Osteocyte (in vitro differentiated cells): Measurements from ENCODE around the gene ZNF532. TPM values are rescaled to one million over a fixed set of nuclear protein-coding genes. Genes with fewer than 3 reads are reported as not detected.

Source experiments
- DNase-seq: peaks from one replicate; pipeline ENCODE4 v3.0.0; 2021; ENCODE audit warnings: mixed read lengths; ENCODE audit not compliant: unreplicated experiment; ENCODE audit errors: extremely low spot score
- H3K27ac Mint-ChIP-seq: one replicate; pipeline ENCODE4 v1.8.0; 2021; ENCODE audit warnings: mild to moderate bottlenecking, mixed read lengths; ENCODE audit not compliant: unreplicated experiment
- H3K27me3 Mint-ChIP-seq: one replicate; pipeline ENCODE4 v1.8.0; 2021; ENCODE audit warnings: mixed read lengths; ENCODE audit not compliant: unreplicated experiment
- H3K36me3 Mint-ChIP-seq: one replicate; pipeline ENCODE4 v1.8.0; 2021; ENCODE audit warnings: mixed read lengths; ENCODE audit not compliant: unreplicated experiment
- H3K4me1 Mint-ChIP-seq: one replicate; pipeline ENCODE4 v1.8.0; 2021; ENCODE audit warnings: mixed read lengths; ENCODE audit not compliant: unreplicated experiment
- H3K4me3 Mint-ChIP-seq: one replicate; pipeline ENCODE4 v1.8.0; 2021; ENCODE audit warnings: mild to moderate bottlenecking, moderate library complexity, mixed read lengths; ENCODE audit not compliant: unreplicated experiment
- H3K9me3 Mint-ChIP-seq: one replicate; pipeline ENCODE4 v1.8.0; 2021; ENCODE audit warnings: mixed read lengths; ENCODE audit not compliant: unreplicated experiment
- total RNA-seq: library from RNA; stranded (reverse); gene quantifications from 2 replicates; pipeline ENCODE4 v1.2.1, GENCODE V29; 2021
- TF ChIP-seq, protein P1 (sequence below): fragments of 200-600 bp; sonication (generic); IDR thresholded peaks from 2 replicates; pipeline ENCODE4 v1.5.0; 2021; ENCODE audit warnings: antibody characterized with exemption, mild to moderate bottlenecking, moderate library complexity

The ZNF532 gene
- total RNA-seq, 1 donor from 2014 or later = 92.7 TPM

DNA sequence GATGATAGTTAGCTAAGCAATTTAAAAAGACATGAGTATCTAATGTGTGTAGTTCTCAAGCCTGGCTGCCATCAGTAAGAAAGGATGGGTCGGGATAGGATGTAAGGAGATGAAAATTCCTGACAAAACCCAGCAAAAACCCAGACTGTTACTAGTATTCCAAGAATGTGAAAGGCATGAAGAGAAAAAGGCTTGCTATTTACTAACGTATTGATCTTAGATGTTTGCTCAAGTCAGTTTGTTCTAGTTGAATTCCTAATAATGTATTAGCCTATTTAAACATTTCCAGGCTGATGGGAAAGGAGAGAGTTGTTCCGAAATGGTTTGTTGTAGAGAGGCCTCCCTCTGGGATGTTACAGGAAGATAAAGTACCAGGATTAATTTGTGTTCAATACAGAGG lies 88.2 kb downstream of the ZNF532 start:
- no peak for DNase-seq
- peaks cover 24% of the 10 kb centered on the region for H3K4me1 Mint-ChIP-seq
- H3K36me3 Mint-ChIP-seq = peaks cover 21% of the 10 kb centered on the region
- no peaks in the 10 kb centered on the region for H3K9me3 Mint-ChIP-seq
- no peaks in the 10 kb centered on the region for H3K27me3 Mint-ChIP-seq
- peak overlapping the region; percentile 70 for H3K27ac Mint-ChIP-seq
- no peak overlapping the region for H3K4me3 Mint-ChIP-seq
- TF ChIP-seq, protein P1, sequence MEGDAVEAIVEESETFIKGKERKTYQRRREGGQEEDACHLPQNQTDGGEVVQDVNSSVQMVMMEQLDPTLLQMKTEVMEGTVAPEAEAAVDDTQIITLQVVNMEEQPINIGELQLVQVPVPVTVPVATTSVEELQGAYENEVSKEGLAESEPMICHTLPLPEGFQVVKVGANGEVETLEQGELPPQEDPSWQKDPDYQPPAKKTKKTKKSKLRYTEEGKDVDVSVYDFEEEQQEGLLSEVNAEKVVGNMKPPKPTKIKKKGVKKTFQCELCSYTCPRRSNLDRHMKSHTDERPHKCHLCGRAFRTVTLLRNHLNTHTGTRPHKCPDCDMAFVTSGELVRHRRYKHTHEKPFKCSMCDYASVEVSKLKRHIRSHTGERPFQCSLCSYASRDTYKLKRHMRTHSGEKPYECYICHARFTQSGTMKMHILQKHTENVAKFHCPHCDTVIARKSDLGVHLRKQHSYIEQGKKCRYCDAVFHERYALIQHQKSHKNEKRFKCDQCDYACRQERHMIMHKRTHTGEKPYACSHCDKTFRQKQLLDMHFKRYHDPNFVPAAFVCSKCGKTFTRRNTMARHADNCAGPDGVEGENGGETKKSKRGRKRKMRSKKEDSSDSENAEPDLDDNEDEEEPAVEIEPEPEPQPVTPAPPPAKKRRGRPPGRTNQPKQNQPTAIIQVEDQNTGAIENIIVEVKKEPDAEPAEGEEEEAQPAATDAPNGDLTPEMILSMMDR = no peak

DNA sequence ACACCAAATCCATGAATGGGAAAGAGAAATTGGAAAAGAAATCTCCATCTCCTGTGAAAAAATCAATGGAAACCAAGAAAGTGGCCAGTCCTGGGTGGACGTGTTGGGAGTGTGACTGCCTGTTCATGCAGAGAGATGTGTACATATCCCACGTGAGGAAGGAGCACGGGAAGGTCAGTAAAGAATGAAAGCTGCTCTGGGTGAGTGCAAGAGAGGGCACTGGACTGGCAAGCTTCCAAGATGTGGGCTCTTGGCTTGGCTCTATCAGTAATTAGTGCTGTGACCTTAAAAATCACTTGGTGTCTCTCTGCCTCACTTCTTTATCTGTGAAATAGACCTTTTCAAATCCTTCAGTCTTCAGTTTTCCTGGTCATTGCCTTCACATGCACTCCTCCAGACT lies 89.0 kb downstream of the ZNF532 start:
- H3K36me3 Mint-ChIP-seq = peaks cover 20% of the 10 kb centered on the region
- H3K27me3 Mint-ChIP-seq = no peaks in the 10 kb centered on the region
- H3K9me3 Mint-ChIP-seq = no peaks in the 10 kb centered on the region
- no peak overlapping the region for H3K4me3 Mint-ChIP-seq
- H3K4me1 Mint-ChIP-seq = peaks cover 30% of the 10 kb centered on the region
- TF ChIP-seq, protein P1 = no peak
- H3K27ac Mint-ChIP-seq = peak overlapping the region; percentile 81
- no peak for DNase-seq

DNA sequence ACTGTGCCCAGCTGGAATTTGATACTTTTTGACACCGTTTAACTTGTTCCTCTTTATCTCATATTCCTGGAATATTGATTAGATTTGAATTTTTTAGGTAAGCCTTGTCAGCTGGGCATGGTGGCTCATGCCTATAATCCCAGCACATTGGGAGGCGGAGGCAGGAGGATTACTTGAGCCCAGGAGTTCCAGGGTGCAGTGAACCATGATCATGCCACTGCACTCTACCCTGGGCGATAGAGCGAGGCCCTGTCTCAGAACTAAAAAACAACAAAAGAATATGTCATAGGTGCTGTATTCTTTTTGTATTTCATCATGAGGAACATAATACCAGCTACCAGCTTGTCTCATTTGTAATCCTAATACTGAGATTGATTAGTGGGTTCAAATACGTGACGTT lies 90.3 kb downstream of the ZNF532 start:
- H3K27me3 Mint-ChIP-seq = no peaks in the 10 kb centered on the region
- H3K4me3 Mint-ChIP-seq = no peak overlapping the region
- peaks cover 32% of the 10 kb centered on the region for H3K4me1 Mint-ChIP-seq
- H3K9me3 Mint-ChIP-seq = no peaks in the 10 kb centered on the region
- no peak for DNase-seq
- no peak overlapping the region for H3K27ac Mint-ChIP-seq
- TF ChIP-seq, protein P1 = no peak
- peaks cover 20% of the 10 kb centered on the region for H3K36me3 Mint-ChIP-seq

DNA sequence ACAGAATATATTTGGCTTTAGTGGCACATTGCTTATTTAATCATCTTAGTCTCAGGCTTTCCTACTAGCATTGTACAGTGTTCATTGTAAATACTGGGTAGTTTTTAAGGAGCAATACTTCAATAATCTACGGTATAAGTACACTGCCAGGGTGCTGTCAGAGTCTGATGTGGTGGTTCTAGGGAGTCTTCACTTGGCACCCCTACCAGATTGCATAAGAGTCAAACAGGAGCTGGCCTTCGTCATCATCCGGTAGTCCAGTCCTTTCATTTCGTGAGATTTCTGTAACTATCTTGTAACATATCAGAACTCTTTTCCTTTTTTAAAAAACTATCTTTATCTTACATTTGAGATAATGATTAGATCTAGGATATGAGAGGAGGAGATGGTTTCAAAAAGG lies 91.1 kb downstream of the ZNF532 start:
- TF ChIP-seq, protein P1 = no peak
- H3K4me3 Mint-ChIP-seq = no peak overlapping the region
- H3K27ac Mint-ChIP-seq = no peak overlapping the region
- H3K9me3 Mint-ChIP-seq = no peaks in the 10 kb centered on the region
- peaks cover 26% of the 10 kb centered on the region for H3K36me3 Mint-ChIP-seq
- peaks cover 30% of the 10 kb centered on the region for H3K4me1 Mint-ChIP-seq
- no peak for DNase-seq
- no peaks in the 10 kb centered on the region for H3K27me3 Mint-ChIP-seq

DNA sequence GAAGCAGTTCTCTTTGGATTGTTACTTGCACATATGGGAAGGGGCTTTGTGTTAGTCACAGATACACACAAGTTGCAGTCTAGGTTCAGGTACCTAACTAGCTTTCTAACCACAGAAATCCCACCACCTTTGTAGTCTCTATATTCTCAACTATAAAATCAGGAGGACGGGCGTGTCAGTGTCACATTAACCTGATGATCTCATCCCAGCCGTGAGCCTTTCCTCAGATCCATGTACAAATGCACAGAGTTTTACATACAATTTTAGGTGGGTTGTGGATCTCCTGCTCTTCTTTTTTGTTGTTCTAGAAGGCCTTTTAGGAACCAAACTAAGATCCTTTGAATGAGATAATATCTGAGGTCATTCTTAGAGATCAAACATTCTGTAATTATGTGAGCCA lies 94.0 kb downstream of the ZNF532 start:
- Mint-ChIP-seq H3K27ac (no peak overlapping the region), H3K9me3 (no peaks in the 10 kb centered on the region), H3K4me3 (no peak overlapping the region), H3K4me1 (peaks cover 17% of the 10 kb centered on the region), H3K27me3 (no peaks in the 10 kb centered on the region), H3K36me3 (peaks cover 40% of the 10 kb centered on the region)
- TF ChIP-seq, protein P1 = no peak
- DNase-seq = no peak
